HFFc6 (cell line): ENCODE measurements around the gene GPRIN1. TPM values are rescaled to one million over a fixed set of nuclear protein-coding genes. Genes with fewer than 3 reads are reported as not detected.

Experiments
- DNase-seq: peaks from one replicate; pipeline ENCODE4 v3.0.0-alpha.2; 2018
- H3K27ac Mint-ChIP-seq: 2 replicates; pipeline ENCODE4 v1.8.0; 2020; ENCODE audit warnings: mild to moderate bottlenecking, mixed read lengths
- H3K27me3 Mint-ChIP-seq: 2 replicates; pipeline ENCODE4 v1.8.0; 2021; ENCODE audit warnings: mild to moderate bottlenecking, moderate library complexity, mixed read lengths; ENCODE audit not compliant: insufficient read depth
- H3K36me3 Mint-ChIP-seq: 2 replicates; pipeline ENCODE4 v1.8.0; 2021; ENCODE audit warnings: low read depth, mixed read lengths
- H3K4me1 Mint-ChIP-seq: 2 replicates; pipeline ENCODE4 v1.8.0; 2020; ENCODE audit warnings: low read depth, mixed read lengths
- H3K4me3 Mint-ChIP-seq: 2 replicates; pipeline ENCODE4 v1.8.0; 2020; ENCODE audit warnings: mild to moderate bottlenecking, moderate library complexity, mixed read lengths
- H3K9me3 Mint-ChIP-seq: 2 replicates; pipeline ENCODE4 v1.8.0; 2020; ENCODE audit warnings: mild to moderate bottlenecking, mixed read lengths
- total RNA-seq, 6 experiments: library from RNA; stranded (reverse); fragmentation: NEBNext Ultra II Directional; extraction: Animal tissue kit (Norgen Biotek cat#: 25700); gene quantifications; 2 replicates in 1 of 6; 3 replicates in 5 of 6; pipeline ENCODE4 v1.2.3, GENCODE V29; 2021
- TF ChIP-seq, protein P1 (sequence below): fragments of 200-600 bp; sonication (generic); IDR thresholded peaks from 2 replicates; pipeline ENCODE4 v1.5.0; 2021; ENCODE audit warnings: antibody characterized with exemption, mild to moderate bottlenecking

Gene GPRIN1
- total RNA-seq, 6 experiments from 2014 or later, result 2.3 to 5.4 (median 2.6) TPM

DNA sequence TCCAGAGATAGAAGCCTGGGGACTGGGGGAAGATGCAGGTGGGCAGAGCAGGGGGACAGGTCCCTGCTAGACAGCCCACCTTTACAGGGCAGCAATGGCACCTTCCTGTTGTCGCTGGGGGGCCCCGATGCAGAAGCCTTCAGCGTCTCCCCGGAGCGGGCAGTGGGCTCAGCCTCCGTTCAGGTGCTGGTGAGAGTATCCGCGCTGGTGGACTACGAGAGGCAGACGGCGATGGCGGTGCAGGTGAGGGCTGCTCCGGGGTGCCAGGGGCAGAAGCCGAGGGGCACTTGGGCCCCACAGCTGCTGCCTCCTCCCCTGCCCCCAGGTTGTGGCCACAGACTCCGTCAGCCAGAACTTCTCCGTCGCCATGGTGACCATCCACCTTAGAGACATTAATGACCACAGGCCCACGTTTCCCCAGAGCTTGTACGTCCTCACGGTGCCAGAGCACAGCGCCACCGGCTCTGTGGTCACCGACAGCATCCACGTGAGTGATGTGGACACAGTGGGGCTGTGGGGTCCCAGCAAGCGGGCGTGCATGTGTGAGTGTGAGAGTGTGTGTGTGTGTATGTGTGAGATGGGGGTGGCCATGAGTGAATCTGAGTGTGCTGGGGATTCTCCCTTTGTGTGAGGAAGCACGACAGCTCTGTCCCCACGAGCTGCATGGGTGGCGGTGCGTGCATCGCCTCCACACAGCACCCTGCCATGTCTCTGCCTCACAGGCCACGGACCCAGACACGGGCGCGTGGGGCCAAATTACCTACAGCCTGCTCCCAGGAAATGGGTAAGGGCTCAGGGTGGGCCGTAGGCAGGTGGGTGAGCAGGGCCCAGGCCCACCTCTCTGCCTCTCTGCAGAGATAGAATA, 32.4 kb downstream of the GPRIN1 start:
- Mint-ChIP-seq H3K27me3 (peaks cover 18% of the 10 kb centered on the region), H3K9me3 (no peaks in the 10 kb centered on the region), H3K27ac (no peak overlapping the region), H3K4me3 (no peak overlapping the region), H3K4me1 (no peaks in the 10 kb centered on the region), H3K36me3 (no peaks in the 10 kb centered on the region)
- no peak for DNase-seq
- TF ChIP-seq, protein P1, sequence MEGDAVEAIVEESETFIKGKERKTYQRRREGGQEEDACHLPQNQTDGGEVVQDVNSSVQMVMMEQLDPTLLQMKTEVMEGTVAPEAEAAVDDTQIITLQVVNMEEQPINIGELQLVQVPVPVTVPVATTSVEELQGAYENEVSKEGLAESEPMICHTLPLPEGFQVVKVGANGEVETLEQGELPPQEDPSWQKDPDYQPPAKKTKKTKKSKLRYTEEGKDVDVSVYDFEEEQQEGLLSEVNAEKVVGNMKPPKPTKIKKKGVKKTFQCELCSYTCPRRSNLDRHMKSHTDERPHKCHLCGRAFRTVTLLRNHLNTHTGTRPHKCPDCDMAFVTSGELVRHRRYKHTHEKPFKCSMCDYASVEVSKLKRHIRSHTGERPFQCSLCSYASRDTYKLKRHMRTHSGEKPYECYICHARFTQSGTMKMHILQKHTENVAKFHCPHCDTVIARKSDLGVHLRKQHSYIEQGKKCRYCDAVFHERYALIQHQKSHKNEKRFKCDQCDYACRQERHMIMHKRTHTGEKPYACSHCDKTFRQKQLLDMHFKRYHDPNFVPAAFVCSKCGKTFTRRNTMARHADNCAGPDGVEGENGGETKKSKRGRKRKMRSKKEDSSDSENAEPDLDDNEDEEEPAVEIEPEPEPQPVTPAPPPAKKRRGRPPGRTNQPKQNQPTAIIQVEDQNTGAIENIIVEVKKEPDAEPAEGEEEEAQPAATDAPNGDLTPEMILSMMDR, result no peak

DNA sequence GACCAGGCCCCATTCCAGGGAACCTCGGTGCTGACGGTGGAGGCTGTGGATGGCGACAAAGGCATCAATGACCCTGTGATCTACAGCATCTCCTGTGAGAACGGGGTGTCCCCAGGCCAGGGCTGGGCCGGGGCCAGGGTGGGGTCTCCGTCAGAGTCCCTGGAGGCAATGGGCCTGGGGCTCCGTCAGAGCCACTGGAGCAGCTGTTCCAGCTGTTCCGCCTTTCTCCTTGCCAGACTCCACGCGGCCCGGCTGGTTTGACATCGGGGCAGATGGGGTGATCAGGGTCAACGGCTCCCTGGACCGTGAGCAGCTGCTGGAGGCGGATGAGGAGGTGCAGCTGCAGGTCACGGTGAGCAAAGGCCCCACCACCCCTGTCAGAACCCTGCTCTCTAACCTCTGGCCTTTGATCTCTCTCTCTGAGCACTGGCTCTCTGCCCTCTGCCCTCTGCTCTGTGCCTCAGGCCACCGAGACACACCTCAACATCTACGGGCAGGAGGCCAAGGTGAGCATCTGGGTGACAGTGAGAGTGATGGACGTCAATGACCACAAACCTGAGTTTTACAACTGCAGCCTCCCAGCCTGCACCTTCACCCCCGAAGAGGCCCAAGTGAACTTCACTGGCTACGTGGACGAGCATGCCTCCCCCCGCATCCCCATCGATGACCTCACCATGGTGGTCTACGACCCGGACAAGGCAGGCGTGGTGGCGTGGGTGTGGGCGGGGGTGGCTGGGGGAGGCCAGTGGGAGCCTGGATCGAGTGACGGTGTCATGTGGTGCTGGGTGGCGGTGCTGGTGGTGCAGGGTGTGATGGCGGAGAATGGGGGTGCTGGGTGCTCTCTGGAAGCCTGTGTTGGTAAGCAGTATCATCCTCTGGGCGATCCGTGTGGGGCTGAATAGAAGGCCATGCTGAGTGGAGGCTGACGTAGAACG, 34.2 kb downstream of the GPRIN1 start:
- H3K27ac Mint-ChIP-seq, result no peak overlapping the region
- H3K9me3 Mint-ChIP-seq, result no peaks in the 10 kb centered on the region
- H3K4me3 Mint-ChIP-seq, result no peak overlapping the region
- TF ChIP-seq, protein P1, result no peak
- H3K27me3 Mint-ChIP-seq, result peaks cover 17% of the 10 kb centered on the region
- no peaks in the 10 kb centered on the region for H3K4me1 Mint-ChIP-seq
- no peaks in the 10 kb centered on the region for H3K36me3 Mint-ChIP-seq
- DNase-seq, result no peak

DNA sequence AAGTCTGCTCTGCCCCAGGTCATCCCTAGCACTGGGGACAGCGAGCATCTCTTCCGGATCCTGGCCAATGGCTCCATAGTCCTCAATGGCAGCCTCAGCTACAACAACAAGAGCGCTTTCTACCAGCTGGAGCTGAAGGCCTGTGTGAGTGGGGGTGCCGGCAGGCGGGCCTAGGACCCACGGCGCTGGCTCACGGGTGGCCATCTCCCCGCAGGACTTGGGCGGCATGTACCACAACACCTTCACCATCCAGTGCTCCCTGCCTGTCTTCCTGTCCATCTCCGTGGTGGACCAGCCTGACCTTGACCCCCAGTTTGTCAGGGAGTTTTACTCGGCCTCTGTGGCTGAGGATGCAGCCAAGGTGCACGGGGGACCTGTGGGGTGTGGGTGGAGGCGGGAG, 34.9 kb downstream of the GPRIN1 start:
- no peak overlapping the region for H3K4me3 Mint-ChIP-seq
- DNase-seq, result no peak
- TF ChIP-seq, protein P1, result no peak
- H3K4me1 Mint-ChIP-seq, result no peaks in the 10 kb centered on the region
- no peak overlapping the region for H3K27ac Mint-ChIP-seq
- H3K36me3 Mint-ChIP-seq, result no peaks in the 10 kb centered on the region
- H3K27me3 Mint-ChIP-seq, result peaks cover 20% of the 10 kb centered on the region
- H3K9me3 Mint-ChIP-seq, result no peaks in the 10 kb centered on the region

DNA sequence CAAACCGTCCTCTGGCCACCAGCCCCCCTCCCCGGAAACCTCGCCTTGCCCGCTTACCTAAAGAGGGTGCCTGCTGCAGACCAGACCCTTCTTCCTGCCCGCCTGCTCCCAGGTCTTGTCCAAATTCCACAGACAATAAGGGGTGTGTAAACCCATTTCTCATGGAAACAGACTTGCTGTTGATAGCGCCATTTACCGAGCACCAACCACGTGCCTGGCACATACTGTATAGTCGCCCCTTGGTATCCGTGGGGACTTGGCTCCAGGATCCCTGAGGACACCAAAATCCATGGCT, 35.7 kb downstream of the GPRIN1 start:
- Mint-ChIP-seq H3K27ac (no peak overlapping the region), H3K9me3 (no peaks in the 10 kb centered on the region), H3K4me3 (no peak overlapping the region), H3K36me3 (no peaks in the 10 kb centered on the region), H3K4me1 (no peaks in the 10 kb centered on the region), H3K27me3 (peaks cover 21% of the 10 kb centered on the region)
- TF ChIP-seq, protein P1, result peak; percentile 66
- DNase-seq, result no peak

DNA sequence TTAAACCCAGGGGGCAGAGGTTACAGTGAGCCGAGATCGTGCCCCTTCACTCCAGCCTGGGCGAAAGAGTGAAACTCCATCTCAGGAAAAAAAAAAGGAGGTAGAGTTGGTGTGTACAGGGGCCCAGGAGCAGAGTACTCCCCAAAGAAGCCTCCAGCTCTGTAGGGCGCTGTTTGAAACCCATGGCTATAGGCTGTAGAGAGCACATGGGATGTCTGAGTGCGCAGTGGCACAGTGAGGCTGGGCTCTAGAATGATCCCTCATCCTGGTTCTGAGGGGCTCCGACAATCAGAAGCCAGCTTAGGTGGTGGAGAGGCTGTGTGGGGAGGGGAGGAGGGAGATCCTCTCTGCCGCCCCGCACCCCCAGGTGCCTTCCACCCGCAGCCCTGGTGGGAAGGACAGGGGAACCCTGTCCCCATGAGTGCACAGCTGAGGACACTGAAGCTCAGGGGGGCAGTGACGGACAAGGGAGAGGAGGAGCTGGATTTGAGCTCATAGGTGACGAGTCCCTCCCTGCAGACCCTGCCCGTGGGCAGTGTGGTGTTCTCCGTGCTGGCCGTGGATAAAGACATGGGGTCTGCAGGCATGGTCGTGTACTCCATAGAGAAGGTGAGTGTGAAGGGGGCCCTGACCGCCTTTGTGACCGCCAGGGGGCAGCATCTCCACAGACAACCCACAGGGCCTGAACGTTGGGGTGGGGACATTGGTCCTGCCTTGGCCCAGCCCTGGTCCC, 36.2 kb downstream of the GPRIN1 start:
- no peaks in the 10 kb centered on the region for H3K36me3 Mint-ChIP-seq
- peak; percentile 5 for DNase-seq
- no peak overlapping the region for H3K4me3 Mint-ChIP-seq
- no peak overlapping the region for H3K27ac Mint-ChIP-seq
- TF ChIP-seq, protein P1, result peak; percentile 95
- no peaks in the 10 kb centered on the region for H3K4me1 Mint-ChIP-seq
- H3K9me3 Mint-ChIP-seq, result no peaks in the 10 kb centered on the region
- H3K27me3 Mint-ChIP-seq, result peaks cover 21% of the 10 kb centered on the region
